Bladder microvascular endothelial cell (primary cell): Measurements from ENCODE around the gene FAT4. TPM values are rescaled to one million over a fixed set of nuclear protein-coding genes. Genes with fewer than 3 reads are reported as not detected.

Experiments
- total RNA-seq: library from RNA; depleted of rRNA; stranded (reverse); fragments of >200 nt; gene quantifications from 2 replicates; pipeline ENCODE4 v1.2.3, GENCODE V29; 2014

Gene FAT4, protein sequence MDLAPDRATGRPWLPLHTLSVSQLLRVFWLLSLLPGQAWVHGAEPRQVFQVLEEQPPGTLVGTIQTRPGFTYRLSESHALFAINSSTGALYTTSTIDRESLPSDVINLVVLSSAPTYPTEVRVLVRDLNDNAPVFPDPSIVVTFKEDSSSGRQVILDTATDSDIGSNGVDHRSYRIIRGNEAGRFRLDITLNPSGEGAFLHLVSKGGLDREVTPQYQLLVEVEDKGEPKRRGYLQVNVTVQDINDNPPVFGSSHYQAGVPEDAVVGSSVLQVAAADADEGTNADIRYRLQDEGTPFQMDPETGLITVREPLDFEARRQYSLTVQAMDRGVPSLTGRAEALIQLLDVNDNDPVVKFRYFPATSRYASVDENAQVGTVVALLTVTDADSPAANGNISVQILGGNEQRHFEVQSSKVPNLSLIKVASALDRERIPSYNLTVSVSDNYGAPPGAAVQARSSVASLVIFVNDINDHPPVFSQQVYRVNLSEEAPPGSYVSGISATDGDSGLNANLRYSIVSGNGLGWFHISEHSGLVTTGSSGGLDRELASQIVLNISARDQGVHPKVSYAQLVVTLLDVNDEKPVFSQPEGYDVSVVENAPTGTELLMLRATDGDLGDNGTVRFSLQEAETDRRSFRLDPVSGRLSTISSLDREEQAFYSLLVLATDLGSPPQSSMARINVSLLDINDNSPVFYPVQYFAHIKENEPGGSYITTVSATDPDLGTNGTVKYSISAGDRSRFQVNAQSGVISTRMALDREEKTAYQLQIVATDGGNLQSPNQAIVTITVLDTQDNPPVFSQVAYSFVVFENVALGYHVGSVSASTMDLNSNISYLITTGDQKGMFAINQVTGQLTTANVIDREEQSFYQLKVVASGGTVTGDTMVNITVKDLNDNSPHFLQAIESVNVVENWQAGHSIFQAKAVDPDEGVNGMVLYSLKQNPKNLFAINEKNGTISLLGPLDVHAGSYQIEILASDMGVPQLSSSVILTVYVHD (N-terminal part only)
- 31.2 and 107 TPM in 2 replicates for total RNA-seq

DNA sequence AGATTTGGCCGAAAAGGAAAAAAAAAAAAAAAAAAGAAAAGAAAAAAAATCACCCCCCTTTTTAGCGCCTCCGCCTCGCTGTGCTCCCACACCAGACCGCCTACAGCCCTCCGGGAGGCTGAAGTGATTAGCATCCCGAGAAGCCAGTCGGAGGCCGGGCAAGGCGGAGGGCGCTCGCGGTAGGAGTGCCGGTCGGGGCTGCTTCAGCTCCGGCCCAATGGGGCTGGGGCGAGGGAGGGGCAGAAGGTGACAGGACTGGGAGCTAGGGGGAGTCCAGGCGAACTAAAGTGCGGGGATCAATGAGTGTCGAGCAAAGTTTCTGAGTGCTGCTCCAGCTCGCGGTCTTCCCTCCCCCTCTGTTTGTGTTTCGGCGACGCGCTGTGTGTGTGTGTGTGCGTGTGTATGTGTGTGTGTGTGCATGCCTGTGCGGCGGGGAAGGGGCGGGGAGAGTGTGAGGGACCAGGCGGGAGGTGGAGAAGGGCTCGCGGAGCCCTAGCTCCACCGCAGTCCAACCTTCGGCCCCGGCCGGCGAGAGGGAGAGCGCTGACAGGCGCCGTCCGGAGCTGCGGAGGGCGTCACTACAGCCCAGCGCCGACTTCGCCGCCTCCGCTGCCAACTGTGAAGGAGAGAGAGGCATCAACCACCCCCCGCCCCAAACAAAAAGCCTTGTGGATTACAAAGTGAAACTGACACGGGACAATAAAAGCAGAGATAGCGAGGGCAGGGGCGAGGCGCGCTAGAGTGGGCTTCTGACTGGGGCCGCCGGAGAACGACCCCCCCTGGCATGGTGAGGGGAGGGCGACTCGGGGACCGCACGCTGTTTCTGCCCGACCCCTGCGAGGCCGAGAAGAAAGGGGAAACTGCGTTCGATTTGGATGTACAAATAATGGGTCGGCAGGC lies at the start of gene FAT4:
Gene FAT4, plus strand, starts transcription at position 280 of the 900 bp plus-strand sequence. CDS start 1,457 bp downstream, outside the sequence.

